HG02571 (cell line): Measurements from ENCODE around the gene PACSIN2.
"Not testable (repeated sequence)": the region's sequence is repeated elsewhere in the genome, so short reads cannot be mapped to it uniquely, and the experiment has no call there.

Source experiments
- ATAC-seq: cut with Tn5 transposase; IDR thresholded peaks from one replicate; pipeline ENCODE4 v1.9.1; 2021; ENCODE audit warnings: mild to moderate bottlenecking, moderate library complexity; ENCODE audit not compliant: unreplicated experiment

The PACSIN2 gene

DNA sequence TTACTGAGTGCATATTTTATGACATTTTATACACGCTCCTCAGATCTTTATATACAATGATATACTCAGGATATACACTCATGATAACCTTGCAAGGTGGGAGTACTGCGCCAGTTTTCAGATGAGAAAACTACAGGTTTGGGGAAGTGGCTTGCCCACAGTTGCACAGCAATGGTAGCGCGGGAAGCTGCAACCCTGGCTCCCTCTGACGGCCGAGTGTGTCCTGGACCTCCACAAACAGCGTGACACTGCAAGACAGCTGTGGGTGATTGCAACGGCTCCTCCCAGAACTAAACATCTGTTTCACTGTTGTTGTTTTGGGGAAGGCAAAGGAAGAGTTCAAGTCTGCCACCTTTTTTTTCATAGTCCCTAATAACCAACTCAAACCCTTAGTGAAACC, 47.0 kb downstream of the PACSIN2 start:
- ATAC-seq, result no peak

DNA sequence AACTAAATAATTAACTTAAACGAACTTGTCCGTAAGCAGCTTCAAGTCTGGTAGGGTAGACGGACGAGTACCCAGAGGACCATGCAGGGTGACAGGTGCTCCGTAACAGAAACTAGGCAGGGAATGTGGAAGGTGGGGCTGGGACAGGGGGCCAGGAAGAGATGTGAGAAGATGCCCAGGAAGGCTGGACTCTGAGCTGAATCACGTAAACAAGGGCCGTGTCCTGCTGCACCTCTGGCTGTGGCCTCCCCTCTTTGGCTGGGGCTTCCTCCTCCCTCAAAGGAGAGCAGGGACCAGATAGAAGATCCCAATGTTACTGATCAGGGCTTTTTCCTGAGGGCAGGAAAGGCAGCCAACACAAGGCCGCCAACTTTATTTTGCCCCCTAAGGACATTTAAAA, 47.9 kb downstream of the PACSIN2 start:
- ATAC-seq, result no peak

DNA sequence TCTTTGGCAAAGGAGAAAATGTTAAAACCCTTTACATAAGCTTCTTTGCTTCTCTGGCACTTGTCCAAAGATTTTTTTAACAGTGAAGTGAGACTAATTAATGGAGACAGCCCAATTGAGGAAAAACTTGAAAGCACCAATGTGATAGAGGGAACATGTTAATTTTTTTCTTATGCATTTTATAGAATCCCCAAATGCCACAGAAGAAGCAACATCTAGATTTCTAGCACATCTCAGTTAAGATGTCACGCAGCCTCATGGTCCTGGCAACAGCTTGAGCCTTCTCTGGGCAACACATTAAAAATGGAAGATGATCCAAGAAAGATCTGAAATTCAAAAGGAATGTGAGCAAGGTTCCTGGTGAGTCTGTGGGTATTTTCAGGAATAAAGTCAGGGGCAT, 48.5 kb downstream of the PACSIN2 start:
- ATAC-seq, result no peak

DNA sequence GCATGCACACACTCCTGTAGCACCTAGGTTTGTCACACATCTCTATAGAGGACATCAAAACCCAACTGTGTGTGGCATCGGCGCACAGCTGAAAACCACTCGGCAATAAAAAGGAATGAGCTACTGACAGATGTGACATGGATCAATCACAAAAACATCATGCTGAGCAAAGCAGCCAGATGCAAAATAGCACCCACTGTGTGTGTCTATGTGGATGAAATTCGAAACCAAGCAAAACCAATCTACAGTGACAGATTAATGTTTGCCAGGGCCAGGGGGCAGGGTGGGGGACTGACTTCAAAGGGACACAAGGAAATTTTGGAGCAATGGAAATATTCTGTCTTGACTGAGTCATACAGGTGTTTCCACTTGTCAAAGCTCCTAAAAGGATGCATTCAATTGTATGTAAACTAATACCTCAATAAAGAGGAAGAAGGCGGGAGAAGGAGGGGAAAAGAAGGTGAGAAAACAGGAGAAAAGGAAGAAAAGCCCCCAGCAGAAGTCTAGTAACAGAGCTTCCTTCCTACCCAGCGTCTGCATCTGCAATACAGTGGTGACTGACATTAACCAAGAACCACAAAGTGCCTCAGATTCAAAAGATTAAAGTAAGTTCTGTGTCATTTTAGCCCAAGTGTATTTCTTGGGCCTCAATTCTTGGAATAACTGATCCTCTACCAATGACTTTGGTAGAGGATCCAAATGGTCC, 49.8 kb downstream of the PACSIN2 start:
- no peak for ATAC-seq

DNA sequence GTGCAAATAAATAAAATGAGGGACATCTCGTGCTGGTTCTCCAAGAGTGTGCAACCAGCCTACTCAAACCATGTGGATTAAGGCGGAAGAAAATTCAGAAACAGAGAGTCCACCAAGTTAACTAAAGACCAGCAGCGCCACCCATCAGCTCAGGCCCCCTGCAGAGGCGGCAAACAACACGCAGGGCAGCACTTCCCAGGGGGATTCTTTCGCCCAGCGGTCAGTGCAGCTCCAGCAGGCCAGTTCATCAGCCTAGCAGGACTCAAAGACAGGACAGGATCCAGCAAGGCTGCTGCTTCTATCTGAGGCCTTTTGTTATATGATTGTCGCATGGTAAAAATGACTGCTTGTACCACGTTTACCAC, 51.7 kb downstream of the PACSIN2 start:
- no peak for ATAC-seq

DNA sequence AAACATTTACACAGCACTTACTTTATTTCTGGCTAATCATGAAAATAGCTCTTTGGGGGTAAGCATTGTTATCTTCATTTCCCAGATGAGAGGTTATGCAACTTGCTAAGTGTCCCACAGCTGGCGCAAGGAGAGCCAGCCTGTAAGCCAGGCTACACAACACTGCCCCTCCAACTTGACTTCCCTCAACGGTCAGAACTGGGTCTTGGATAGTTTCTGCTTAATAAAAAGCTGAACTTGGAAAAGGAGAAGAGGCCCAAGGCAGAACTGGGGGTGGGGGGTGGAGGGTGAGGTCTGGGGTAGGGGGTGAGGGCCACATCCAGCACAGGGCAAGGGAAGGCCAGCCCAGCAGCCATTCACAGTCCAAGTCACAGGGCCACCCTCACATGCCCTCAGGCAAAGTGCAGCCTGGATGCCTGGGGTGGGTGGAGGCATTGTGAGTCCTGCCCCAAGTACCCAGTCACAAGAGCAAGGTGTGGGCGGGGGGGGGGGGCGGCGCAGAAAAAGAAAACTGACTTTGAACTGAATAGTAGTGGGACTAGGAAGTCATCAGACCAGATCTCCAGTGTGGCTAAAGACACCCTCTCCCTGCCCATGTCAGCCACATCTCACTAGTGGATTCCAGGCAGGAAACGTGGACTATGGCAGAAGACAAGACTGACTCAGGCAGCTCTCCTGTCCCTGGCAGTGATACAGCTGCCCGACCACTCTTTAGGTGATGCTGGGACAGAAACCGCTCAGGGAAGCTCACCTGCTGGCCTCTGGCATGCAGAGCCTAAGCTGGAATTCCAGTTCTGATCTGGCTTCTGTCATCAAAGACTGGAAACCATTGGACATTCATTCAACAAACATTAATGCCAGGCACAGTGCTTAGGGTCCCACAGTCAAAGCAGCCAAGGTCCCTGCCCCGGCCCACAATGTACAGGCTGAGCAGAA, 52.4 kb downstream of the PACSIN2 start:
- ATAC-seq, result no peak

DNA sequence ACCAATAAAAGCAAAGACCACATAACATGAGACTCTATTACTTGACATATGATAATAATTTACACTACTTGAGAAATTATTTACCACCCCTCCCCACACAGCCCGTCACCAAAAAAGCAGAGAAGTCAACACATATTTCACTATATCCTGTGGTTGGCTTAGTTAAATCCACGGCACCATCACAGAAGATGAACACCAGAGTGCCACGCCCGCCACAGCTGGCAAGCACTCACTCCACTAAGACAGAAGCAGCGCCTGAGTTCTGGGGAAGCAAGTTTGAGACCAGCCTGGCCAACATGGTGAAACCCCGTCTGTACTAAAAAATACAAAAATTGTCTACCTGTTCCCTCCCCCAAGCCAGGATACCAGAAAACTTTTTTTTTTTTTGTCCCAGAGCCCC, 53.1 kb downstream of the PACSIN2 start:
- no peak for ATAC-seq

DNA sequence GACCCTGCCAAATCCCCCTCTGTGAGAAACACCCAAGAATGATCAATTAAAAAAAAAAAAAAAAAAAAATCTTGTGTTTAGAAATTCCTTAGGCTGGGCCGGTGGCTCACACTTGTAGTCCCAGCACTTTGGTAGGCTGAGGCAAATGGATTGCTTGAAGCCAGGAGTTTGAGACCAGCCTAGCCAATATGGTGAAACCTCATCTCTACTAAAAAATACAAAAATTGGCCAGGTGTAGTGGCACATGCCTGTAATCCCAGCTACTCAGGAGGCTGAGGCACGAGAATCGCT, 53.6 kb downstream of the PACSIN2 start:
- not testable (repeated sequence) for ATAC-seq

DNA sequence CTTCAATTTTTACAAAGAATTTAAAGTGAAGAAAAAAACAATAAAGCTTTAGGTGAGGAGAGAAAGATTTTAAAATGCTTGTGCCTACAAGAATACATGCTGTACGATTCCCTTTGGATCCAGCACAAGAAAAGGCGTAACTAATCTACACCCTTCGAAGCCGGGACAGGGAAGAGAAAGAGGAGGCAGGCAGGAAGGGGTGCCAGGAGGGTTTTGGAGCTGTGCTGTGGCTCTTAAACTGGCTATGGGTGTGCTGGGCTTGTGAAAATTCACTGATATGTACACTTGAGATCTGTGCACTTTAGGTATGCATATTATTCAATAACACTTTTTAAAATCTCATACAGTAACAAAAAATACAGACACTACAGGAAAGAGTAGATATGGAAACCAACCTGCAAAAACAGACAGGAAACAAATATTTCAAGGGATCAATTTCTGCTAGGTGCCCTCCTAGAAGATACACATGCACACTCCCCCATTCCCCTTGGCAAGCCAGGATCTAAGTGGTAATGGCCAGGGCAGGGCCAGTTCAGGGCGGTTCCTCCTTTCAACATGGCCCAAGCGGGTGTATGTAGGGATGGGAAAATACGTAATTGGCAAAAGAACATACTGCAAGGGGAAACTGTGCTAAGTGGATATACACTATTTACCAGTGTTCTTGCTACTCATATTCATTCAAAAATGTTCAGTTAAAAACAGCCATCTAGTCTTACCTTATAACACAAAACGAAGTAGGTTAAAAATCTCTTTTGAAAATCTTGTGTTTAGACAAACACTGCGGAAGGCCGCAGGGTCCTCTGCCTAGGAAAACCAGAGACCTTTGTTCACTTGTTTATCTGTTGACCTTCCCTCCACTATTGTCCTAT, 54.2 kb downstream of the PACSIN2 start:
- no peak for ATAC-seq

DNA sequence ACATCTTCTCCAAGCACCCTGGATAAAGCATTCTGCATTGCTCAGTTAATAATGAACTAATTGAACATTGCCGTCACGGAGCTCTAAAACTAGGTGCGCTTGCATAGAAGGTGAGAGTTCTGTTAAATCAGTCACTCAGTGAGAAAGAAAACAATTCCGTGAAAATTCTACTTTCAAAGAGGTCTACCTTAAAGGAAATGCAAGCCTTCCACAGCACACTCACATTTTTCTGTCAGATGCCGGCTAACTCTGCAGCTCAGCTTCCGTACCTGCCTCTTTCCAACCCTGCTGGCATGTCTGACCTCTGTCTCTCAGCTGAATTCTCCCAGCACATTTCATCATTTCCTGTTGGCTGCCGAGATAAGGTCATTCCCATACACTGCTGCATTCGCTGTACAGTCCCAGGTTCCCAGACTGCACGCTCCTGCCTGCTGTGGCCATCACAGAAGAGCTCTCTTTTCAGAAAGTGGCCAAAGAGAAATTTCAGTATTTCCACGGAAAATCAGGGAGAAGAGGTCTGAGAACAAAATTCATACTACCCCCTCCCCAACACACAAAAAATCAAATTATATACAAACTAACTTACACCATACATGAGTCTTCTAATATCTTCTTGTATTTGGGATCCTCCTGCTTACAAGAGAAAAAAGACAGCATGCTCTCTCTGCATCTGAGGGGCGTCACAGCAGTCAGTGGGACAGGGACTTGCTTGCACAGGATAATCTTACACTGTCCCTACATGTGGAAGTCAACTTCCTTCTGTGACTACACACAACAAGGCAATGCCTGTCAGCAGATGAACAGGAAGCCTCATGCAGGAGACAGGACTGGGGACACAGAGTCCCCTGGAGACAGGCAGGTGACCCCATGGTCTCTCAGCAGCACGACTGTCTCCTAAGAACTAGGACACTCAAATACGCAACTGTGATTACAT, 55.1 kb downstream of the PACSIN2 start:
- ATAC-seq, result no peak

DNA sequence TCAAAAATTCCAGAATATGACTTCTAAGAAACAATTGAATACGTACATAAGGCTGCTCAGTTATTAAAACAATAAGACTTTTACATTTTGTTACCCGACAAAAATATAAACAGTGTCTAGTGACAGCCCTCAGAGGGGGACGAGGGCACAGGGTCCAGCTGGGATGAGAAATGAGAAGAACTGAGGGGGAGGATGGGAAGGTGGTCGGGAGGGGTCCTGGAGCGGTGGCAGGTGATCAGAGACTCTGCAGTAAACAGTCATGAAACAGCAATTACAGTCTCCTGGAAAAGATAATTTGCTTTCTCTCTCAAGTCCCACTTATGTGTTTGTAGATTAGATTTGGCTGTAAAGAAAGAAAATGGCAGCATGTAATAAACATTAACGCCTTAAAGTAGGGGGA, 56.0 kb downstream of the PACSIN2 start:
- ATAC-seq, result no peak

DNA sequence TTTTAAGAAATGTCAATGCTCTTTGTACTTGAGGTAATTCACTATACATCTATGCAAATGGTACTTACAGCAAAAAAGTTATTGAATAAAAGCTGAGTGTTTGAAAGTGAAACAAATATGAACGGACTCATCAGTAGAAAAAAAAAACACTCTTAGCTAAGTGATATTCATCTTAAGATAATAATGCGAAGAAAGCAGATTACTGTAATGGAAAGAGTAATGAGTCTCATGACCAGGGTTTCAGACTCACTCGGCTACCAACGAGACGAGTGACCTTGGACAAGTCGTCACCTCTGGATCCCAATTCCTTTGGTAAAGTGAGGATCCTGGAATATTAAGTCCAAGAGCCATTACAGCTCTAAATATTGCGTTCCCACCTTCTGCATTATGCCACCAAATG, 57.0 kb downstream of the PACSIN2 start:
- ATAC-seq, result no peak

DNA sequence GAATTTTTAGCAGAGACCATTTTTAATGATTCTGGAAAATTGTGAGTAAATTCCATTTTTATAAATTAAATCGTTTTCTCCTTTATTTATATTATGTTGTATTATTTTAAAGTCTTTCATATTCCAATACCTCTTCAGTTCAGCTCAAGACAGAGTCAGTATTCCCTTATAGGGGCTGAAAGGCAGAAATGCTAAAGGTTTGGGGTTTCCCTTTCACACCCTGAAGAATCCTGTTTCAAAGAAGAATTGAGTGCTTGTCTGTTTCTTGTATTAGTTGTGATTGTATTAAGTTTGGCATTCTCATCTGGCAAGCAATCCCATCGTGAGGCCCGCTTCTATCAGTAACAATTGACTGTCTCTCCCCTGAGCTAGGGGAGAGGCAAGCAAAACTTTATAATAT, 57.4 kb downstream of the PACSIN2 start:
- no peak for ATAC-seq

DNA sequence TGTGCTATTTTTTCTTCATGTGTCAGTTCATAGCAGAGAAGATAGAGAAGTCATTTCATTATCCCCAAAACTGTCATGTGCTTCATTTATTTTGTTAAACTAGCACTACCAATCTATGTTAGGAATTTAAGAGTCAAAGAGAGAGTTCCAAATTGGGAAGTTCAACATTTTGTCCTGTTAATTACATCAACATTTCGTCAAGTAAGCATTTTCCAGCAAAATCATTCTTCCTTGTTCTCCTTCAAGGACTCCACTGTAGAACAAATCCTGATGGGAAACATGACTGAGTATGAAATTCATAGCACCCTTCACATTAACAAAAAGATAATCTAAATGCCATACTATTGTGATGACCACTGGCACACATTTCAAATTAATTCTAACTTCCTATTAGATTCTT, 59.1 kb downstream of the PACSIN2 start:
- no peak for ATAC-seq

DNA sequence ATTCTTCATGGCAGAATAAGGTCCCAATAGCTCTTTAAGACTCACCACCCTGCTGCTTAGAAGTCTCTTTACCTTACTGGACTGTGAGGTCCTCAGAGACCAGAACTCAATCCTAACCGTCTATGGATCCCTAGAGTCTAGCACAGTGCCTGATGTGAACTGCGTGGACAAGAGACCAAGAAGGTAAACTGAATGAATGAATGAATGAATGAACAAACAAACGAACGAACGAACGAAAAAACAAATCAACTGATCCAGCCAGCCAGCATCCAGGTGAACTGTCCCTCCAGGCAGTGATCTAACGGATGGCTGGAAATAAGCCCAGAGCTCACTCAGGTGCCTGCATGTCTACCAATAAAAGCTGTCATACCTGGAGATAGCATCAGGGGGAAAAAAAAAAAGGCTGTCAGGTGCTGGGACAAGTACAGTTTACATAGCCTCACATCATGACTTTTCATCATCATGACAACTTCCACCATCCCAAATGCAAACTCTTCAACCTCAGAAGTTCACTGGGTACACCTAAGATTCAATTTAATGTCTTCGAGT, 59.8 kb downstream of the PACSIN2 start:
- no peak for ATAC-seq

DNA sequence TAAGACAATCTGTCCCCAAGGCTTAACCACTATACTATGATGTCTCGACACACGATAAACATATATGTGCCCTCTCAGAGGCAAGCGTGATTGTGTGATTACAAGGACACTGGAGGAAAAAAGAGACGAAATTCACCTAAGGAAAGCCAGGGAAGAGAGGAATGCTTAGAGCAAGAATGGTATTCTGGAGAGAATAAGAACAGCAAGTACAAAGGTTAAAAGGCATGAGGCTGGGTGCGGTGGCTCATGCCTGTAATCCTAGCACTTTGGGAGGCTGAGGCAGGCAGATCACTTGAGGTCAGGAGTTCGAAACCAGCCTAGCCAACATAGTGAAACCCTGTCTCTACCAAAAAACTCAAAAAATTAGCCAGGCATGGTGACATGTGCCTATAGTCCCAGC, 61.2 kb downstream of the PACSIN2 start:
- not testable (repeated sequence) for ATAC-seq

DNA sequence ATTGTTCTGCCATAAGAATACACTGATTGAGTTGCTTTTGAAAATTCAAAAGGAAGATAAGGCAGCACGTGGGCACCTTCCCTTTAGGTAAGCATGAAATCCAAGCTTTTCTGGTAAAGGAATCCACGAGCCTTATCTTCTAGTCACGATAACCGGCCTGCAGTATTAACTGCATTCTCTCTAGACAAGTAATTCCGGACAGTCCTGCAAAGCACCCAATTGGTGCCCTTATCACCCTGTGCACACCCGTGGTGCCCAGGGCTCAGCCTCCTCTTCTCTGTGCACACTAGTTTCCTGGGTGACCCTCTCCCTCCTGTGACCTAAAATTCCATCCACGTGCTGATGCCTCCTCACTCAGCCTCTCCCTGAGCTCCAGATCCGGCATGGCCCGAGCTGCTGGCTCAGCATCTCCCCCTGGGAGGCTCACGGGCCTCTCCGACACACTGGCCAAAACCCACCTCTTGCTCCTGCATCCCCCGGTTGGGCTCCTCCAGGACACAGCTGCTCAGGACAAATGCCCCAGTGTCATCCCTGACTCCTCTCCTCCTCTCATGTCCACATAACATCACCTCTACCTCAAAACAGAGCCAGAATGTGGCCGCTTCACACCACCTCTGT, 63.7 kb downstream of the PACSIN2 start:
- no peak for ATAC-seq

DNA sequence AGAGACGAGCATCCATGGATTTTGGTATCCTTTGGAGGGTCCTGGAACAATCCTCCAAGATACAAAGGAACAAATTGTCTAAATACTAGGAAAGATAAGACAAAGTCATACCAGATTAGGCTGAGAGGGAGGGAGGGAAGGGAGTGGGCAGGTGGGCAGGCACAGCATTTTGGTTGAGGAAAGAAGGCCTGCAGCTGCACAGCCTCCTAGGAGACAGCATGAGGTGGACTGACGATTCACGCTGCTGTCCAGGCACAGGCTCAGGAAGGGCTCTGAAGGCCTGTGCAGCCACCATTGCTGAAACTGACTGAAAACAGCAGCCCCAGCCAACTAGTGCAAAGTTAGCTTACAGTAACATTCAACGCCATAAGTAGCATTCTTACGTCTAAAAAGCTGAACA, 64.7 kb downstream of the PACSIN2 start:
- no peak for ATAC-seq

DNA sequence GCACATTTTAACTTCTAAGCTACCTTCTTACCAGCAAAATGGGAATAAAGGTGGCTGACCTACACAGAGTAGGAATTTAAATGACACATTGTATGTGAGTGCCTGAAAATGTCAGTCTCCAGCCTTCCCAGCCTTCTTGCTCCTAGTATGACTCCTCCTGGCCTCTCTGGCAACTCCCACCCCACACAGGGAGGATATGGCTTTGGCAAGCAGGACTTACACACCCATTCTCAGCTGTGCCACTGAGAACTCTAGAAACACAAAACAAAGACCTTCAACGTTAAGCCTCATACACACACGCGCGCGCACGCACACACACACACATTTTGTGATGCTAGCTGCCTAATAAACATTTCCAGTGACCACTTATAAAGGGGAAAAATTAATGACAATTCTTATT, 65.8 kb downstream of the PACSIN2 start:
- no peak for ATAC-seq

DNA sequence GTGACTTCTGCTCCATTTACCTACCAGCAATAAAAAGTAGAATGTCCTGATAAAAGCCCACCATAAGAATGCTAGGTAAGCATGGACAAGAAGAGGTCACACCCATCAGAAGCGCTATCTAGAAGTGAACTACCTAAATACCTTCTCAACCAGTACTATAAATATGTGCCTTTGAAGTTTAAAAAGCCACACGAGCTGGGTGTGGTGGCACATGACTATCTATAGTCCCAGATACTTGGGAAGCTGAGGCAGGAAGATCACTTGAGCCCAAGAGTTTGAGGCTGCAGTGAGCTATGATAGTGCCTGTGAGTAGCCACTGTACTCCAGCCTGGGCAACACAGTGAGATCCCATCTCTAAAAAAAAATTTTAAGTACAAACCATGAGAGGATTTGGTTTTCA, 66.7 kb downstream of the PACSIN2 start:
- ATAC-seq, result no peak
